Islet precursor cell (in vitro differentiated cells): ENCODE measurements around the gene MATCAP1.
A peak's percentile ranks its signal among the peaks of the same experiment; 100 is the strongest.

Experiments
- DNase-seq: peaks from one replicate; pipeline ENCODE4 v3.0.0-alpha.2; 2018

The MATCAP1 gene

GRCh38 chr16:67155295-67156142 lies 28.2 kb downstream of the MATCAP1 start:
- DNase-seq = peak; percentile 89

GRCh38 chr16:67154578-67155294 lies 29.0 kb downstream of the MATCAP1 start:
- peak; percentile 53 for DNase-seq

- no peak for DNase-seq
These were observed 32.2 kb downstream of the MATCAP1 start for GRCh38 chr16:67151431-67152097.

- DNase-seq = peak; percentile 84
These were observed 32.8 kb downstream of the MATCAP1 start, which contains the start of gene B3GNT9 for GRCh38 chr16:67150833-67151396. Gene B3GNT9, minus strand, starts transcription at chr16:67150998. Its CDS starts 513 bp downstream, at chr16:67150485.

GRCh38 chr16:67150047-67150832 lies 33.5 kb downstream of the MATCAP1 start:
- DNase-seq = peak; percentile 81

- peak; percentile 49 for DNase-seq
These were observed 34.3 kb downstream of the MATCAP1 start for GRCh38 chr16:67149276-67150046.

GRCh38 chr16:67148656-67149275 lies 35.0 kb downstream of the MATCAP1 start:
- no peak for DNase-seq

GRCh38 chr16:67148221-67148620 lies 35.5 kb downstream of the MATCAP1 start:
- DNase-seq = no peak

GRCh38 chr16:67147437-67148140 lies 36.2 kb downstream of the MATCAP1 start:
- peak; percentile 48 for DNase-seq

- DNase-seq = no peak
These were observed 37.0 kb downstream of the MATCAP1 start for GRCh38 chr16:67146523-67147357.

- no peak for DNase-seq
These were observed 38.0 kb downstream of the MATCAP1 start for GRCh38 chr16:67145746-67146145.

GRCh38 chr16:67144943-67145342 lies 38.8 kb downstream of the MATCAP1 start:
- DNase-seq = no peak

- no peak for DNase-seq
These were observed 41.4 kb downstream of the MATCAP1 start for GRCh38 chr16:67142342-67142741.

- DNase-seq = no peak
These were observed 42.4 kb downstream of the MATCAP1 start for GRCh38 chr16:67141391-67141790.

- no peak for DNase-seq
These were observed 46.2 kb downstream of the MATCAP1 start for GRCh38 chr16:67137605-67138004.

GRCh38 chr16:67129422-67129821 lies 54.3 kb downstream of the MATCAP1 start:
- no peak for DNase-seq

GRCh38 chr16:67128887-67129286 lies 54.9 kb downstream of the MATCAP1 start:
- no peak for DNase-seq

GRCh38 chr16:67128417-67128816 lies 55.3 kb downstream of the MATCAP1 start:
- DNase-seq = no peak
